LNCaP clone FGC (cell line): ENCODE measurements around the gene SLC7A1.

Experiments
- DNase-seq: peaks from one replicate; pipeline ENCODE4 v3.0.0-alpha.2; 2011; ENCODE audit warnings: low read depth
- H3K4me3 ChIP-seq: 2 replicates; pipeline ENCODE4 v1.5.1; 2011; ENCODE audit warnings: mild to moderate bottlenecking, low read depth, low read length, control low read depth
- CTCF ChIP-seq: IDR thresholded peaks from 2 replicates; pipeline ENCODE4 v1.5.1; 2012; ENCODE audit warnings: mild to moderate bottlenecking; ENCODE audit not compliant: control insufficient read depth, insufficient read depth; ENCODE audit errors: extremely low read depth

SLC7A1 gene

GRCh38 chr13:29535663-29536655 is 59.5 kb downstream of the SLC7A1 start:
- no peak for TF ChIP-seq CTCF
- no peak for DNase-seq
- no peak overlapping the region for H3K4me3 ChIP-seq

- no peak for DNase-seq
- TF ChIP-seq CTCF = no peak
- H3K4me3 ChIP-seq = no peak overlapping the region
Measured at GRCh38 chr13:29534083-29534482, 61.4 kb downstream of the SLC7A1 start.

- TF ChIP-seq CTCF = no peak
- no peak for DNase-seq
- H3K4me3 ChIP-seq = no peak overlapping the region
Measured at GRCh38 chr13:29532821-29533220, 62.7 kb downstream of the SLC7A1 start.

- DNase-seq = no peak
- no peak overlapping the region for H3K4me3 ChIP-seq
- TF ChIP-seq CTCF = no peak
Measured at GRCh38 chr13:29532116-29532515, 63.4 kb downstream of the SLC7A1 start.

- H3K4me3 ChIP-seq = no peak overlapping the region
- no peak for TF ChIP-seq CTCF
- DNase-seq = no peak
Measured at GRCh38 chr13:29530901-29531300, 64.6 kb downstream of the SLC7A1 start.

GRCh38 chr13:29529754-29530153 is 65.7 kb downstream of the SLC7A1 start:
- TF ChIP-seq CTCF = no peak
- DNase-seq = no peak
- no peak overlapping the region for H3K4me3 ChIP-seq
